ENCODE results near the gene SPAG17. TPM values are rescaled to one million over a fixed set of nuclear protein-coding genes. Genes with fewer than 3 reads are reported as not detected.

The SPAG17 gene
- polyA plus RNA-seq, 4 donors = 2.0 to 11.0 (median 9.7) TPM

GRCh38 chr1:118007391-118007790 lies 177.6 kb downstream of the SPAG17 start:
- DNase-seq (ENCODE audit: low read depth in 4 of 4, low spot score in 3 of 4) = no peak

- DNase-seq (ENCODE audit: low read depth in 4 of 4, low spot score in 3 of 4) = no peak
These were observed 180.7 kb downstream of the SPAG17 start for GRCh38 chr1:118004312-118004711.

- DNase-seq (ENCODE audit: low read depth in 4 of 4, low spot score in 3 of 4) = no peak
These were observed 199.1 kb downstream of the SPAG17 start for GRCh38 chr1:117985973-117986372.

GRCh38 chr1:117985239-117985638 lies 199.8 kb downstream of the SPAG17 start:
- no peak for DNase-seq (ENCODE audit: low read depth in 4 of 4, low spot score in 3 of 4)

- no peak for DNase-seq (ENCODE audit: low read depth in 4 of 4, low spot score in 3 of 4)
These were observed 203.4 kb downstream of the SPAG17 start for GRCh38 chr1:117981455-117982192.

- DNase-seq (ENCODE audit: low read depth in 4 of 4, low spot score in 3 of 4) = peak in 1 of 4 donors; percentile 10
These were observed 208.6 kb downstream of the SPAG17 start for GRCh38 chr1:117976381-117976780.

GRCh38 chr1:117971777-117972176 lies 213.3 kb downstream of the SPAG17 start:
- no peak for DNase-seq (ENCODE audit: low read depth in 4 of 4, low spot score in 3 of 4)

GRCh38 chr1:117970252-117970651 lies 214.8 kb downstream of the SPAG17 start:
- DNase-seq (ENCODE audit: low read depth in 4 of 4, low spot score in 3 of 4) = peak in 3 of 4 donors; percentile 6 to 35 (median 18)

GRCh38 chr1:117967881-117968280 lies 217.1 kb downstream of the SPAG17 start:
- DNase-seq (ENCODE audit: low read depth in 4 of 4, low spot score in 3 of 4) = peak in 1 of 4 donors; percentile 10

- DNase-seq (ENCODE audit: low read depth in 4 of 4, low spot score in 3 of 4) = no peak
These were observed 217.6 kb downstream of the SPAG17 start for GRCh38 chr1:117967477-117967876.

GRCh38 chr1:117964290-117965038 lies 220.6 kb downstream of the SPAG17 start:
- DNase-seq (ENCODE audit: low read depth in 4 of 4, low spot score in 3 of 4) = no peak

GRCh38 chr1:117959364-117959763 lies 225.7 kb downstream of the SPAG17 start:
- no peak for DNase-seq (ENCODE audit: low read depth in 4 of 4, low spot score in 3 of 4)

- DNase-seq (ENCODE audit: low read depth in 4 of 4, low spot score in 3 of 4) = no peak
These were observed 232.6 kb downstream of the SPAG17 start for GRCh38 chr1:117952386-117952785.

- no peak for DNase-seq (ENCODE audit: low read depth in 4 of 4, low spot score in 3 of 4)
These were observed 242.7 kb downstream of the SPAG17 start for GRCh38 chr1:117942293-117942692.

GRCh38 chr1:117933769-117934168 lies 251.3 kb downstream of the SPAG17 start:
- no peak for DNase-seq (ENCODE audit: low read depth in 4 of 4, low spot score in 3 of 4)

- DNase-seq (ENCODE audit: low read depth in 4 of 4, low spot score in 3 of 4) = no peak
These were observed 252.5 kb downstream of the SPAG17 start for GRCh38 chr1:117932576-117932975.

- no peak for DNase-seq (ENCODE audit: low read depth in 4 of 4, low spot score in 3 of 4)
These were observed 254.5 kb downstream of the SPAG17 start for GRCh38 chr1:117930484-117930883.

- DNase-seq (ENCODE audit: low read depth in 4 of 4, low spot score in 3 of 4) = no peak
These were observed 254.9 kb downstream of the SPAG17 start for GRCh38 chr1:117930173-117930447.

GRCh38 chr1:117929343-117930172 lies 255.5 kb downstream of the SPAG17 start, which contains the start of the genes GDAP2 and WDR3:
TSS of gene GDAP2 (minus strand) at chr1:117929621. CDS start at chr1:117920357, 9,264 bp downstream.
TSS of gene WDR3 (plus strand) at chr1:117929739. CDS start at chr1:117933320, 3,581 bp downstream.
- DNase-seq (ENCODE audit: low read depth in 4 of 4, low spot score in 3 of 4) = peak; percentile 89 to 96 (median 92)

- peak; percentile 20 to 50 (median 30) for DNase-seq (ENCODE audit: low read depth in 4 of 4, low spot score in 3 of 4)
These were observed 256.1 kb downstream of the SPAG17 start for GRCh38 chr1:117928881-117929342.

GRCh38 chr1:117925981-117926380 lies 259.0 kb downstream of the SPAG17 start:
- no peak for DNase-seq (ENCODE audit: low read depth in 4 of 4, low spot score in 3 of 4)

All from left renal pelvis (tissue), 4 donors.